Mammary epithelial cell (primary cell): ENCODE measurements around the gene CDIP1.

Experiments used
- EZH2 ChIP-seq: IDR thresholded peaks from 2 replicates; pipeline ENCODE4 v1.6.1; 2012; ENCODE audit warnings: low read length, inconsistent platforms, borderline replicate concordance
- TF ChIP-seq, protein P1 (sequence below), 2 donors: IDR thresholded peaks in 1 of 2; conservative IDR thresholded peaks in 1 of 2; 2 replicates each; pipeline ENCODE4 v1.5.1; 2011 to 2012; ENCODE audit warnings: inconsistent platforms in 2 of 2, low read length in 2 of 2, mild to moderate bottlenecking in 2 of 2, control low read depth in 1 of 2, low read depth in 1 of 2; ENCODE audit not compliant: insufficient read depth in 1 of 2; ENCODE audit errors: extremely low read depth in 1 of 2

DNA sequence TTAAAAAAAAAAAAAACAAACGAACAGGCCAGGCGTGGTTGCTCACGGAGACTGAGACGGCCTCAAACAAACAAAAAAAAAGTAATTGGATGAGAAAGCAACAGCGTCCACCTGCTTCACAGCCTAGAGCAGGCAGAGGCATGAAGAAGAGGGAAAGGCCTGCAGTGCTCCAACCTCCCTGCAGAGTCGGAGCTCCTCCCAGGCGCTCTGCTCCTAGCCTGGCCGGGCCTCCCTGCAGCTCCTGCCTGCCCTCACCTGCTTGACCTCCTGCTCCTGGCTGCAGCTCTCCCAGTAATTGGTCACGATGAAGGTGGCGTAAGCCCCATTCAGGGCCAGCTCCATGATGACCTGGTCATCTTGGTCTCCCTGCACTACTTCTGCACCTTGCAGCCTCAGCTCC lies 69.6 kb downstream of the CDIP1 start:
- TF ChIP-seq, protein P1, sequence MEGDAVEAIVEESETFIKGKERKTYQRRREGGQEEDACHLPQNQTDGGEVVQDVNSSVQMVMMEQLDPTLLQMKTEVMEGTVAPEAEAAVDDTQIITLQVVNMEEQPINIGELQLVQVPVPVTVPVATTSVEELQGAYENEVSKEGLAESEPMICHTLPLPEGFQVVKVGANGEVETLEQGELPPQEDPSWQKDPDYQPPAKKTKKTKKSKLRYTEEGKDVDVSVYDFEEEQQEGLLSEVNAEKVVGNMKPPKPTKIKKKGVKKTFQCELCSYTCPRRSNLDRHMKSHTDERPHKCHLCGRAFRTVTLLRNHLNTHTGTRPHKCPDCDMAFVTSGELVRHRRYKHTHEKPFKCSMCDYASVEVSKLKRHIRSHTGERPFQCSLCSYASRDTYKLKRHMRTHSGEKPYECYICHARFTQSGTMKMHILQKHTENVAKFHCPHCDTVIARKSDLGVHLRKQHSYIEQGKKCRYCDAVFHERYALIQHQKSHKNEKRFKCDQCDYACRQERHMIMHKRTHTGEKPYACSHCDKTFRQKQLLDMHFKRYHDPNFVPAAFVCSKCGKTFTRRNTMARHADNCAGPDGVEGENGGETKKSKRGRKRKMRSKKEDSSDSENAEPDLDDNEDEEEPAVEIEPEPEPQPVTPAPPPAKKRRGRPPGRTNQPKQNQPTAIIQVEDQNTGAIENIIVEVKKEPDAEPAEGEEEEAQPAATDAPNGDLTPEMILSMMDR (conservative IDR thresholded peaks at IDR 0.05 in 1 of 2, IDR thresholded peaks at IDR 0.05 in 1 of 2; ENCODE audit: extremely low read depth in 1 of 2, insufficient read depth in 1 of 2, low read depth in 1 of 2, low read length in 2 of 2) = no peak
- TF ChIP-seq EZH2 = no peak
